GM12891 (cell line): Measurements from ENCODE around the gene TRAPPC10.

Experiments used
- POLR2A ChIP-seq: IDR thresholded peaks from 2 replicates; pipeline ENCODE4 v1.6.1; 2011; ENCODE audit warnings: low read depth, low read length, control low read depth
- POLR2AphosphoS5 ChIP-seq: IDR thresholded peaks from 2 replicates; pipeline ENCODE4 v1.6.1; 2011; ENCODE audit warnings: low read depth, low read length, control low read depth

GRCh38 chr21:44071359-44072104 lies 59.4 kb downstream of the TRAPPC10 start:
- no peak for TF ChIP-seq POLR2A
- no peak for TF ChIP-seq POLR2AphosphoS5
